Measurements from ENCODE around the gene THBS4. TPM values are rescaled to one million over a fixed set of nuclear protein-coding genes. Genes with fewer than 3 reads are reported as not detected.
A peak's percentile ranks its signal among the peaks of the same experiment; 100 is the strongest.

THBS4 gene
- polyA plus RNA-seq, 1 donor, result 3.3 TPM

GRCh38 chr5:80025069-80025468 lies 10.1 kb upstream of the THBS4 start:
- no peak for DNase-seq
- Histone ChIP-seq H3K27ac (ENCODE audit: low read length) (no peak overlapping the region), H3K36me3 (ENCODE audit: control insufficient read depth, insufficient read depth, low read length) (no peaks in the 10 kb centered on the region), H3K4me3 (ENCODE audit: low read length) (no peak overlapping the region), H3K27me3 (ENCODE audit: control insufficient read depth, insufficient read depth, low read length) (peaks cover 2% of the 10 kb centered on the region), H3K4me1 (ENCODE audit: control insufficient read depth, insufficient read depth, low read length) (no peaks in the 10 kb centered on the region), H3K9me3 (ENCODE audit: control insufficient read depth, low read depth, low read length) (no peaks in the 10 kb centered on the region)
- no CpG with 5 or more reads among the region's 2 CpGs for WGBS (ENCODE audit: insufficient coverage, low lambda C conversion rate)

GRCh38 chr5:80026841-80027240 lies 8.3 kb upstream of the THBS4 start:
- DNase-seq, result no peak
- H3K4me1 ChIP-seq (ENCODE audit: control insufficient read depth, insufficient read depth, low read length), result no peaks in the 10 kb centered on the region
- no peak overlapping the region for H3K27ac ChIP-seq (ENCODE audit: low read length)

GRCh38 chr5:80031109-80031508 lies 4.0 kb upstream of the THBS4 start:
- H3K36me3 ChIP-seq (ENCODE audit: control insufficient read depth, insufficient read depth, low read length), result no peaks in the 10 kb centered on the region
- DNase-seq, result no peak
- no peak overlapping the region for H3K27ac ChIP-seq (ENCODE audit: low read length)
- 100% methylated on average over 1 of the region's 1 CpG for WGBS (ENCODE audit: insufficient coverage, low lambda C conversion rate)
- peaks cover 4% of the 10 kb centered on the region for H3K4me1 ChIP-seq (ENCODE audit: control insufficient read depth, insufficient read depth, low read length)
- no peak overlapping the region for H3K4me3 ChIP-seq (ENCODE audit: low read length)
- no peaks in the 10 kb centered on the region for H3K9me3 ChIP-seq (ENCODE audit: control insufficient read depth, low read depth, low read length)
- peaks cover 32% of the 10 kb centered on the region for H3K27me3 ChIP-seq (ENCODE audit: control insufficient read depth, insufficient read depth, low read length)

More at GRCh38 chr5:80026841-80027240, 8.3 kb upstream of the THBS4 start:
- H3K9me3 ChIP-seq (ENCODE audit: control insufficient read depth, low read depth, low read length), result no peaks in the 10 kb centered on the region
- H3K27me3 ChIP-seq (ENCODE audit: control insufficient read depth, insufficient read depth, low read length), result peaks cover 2% of the 10 kb centered on the region
- H3K4me3 ChIP-seq (ENCODE audit: low read length), result no peak overlapping the region
- no peaks in the 10 kb centered on the region for H3K36me3 ChIP-seq (ENCODE audit: control insufficient read depth, insufficient read depth, low read length)

- H3K4me3 ChIP-seq (ENCODE audit: low read length), result no peak overlapping the region
- no peaks in the 10 kb centered on the region for H3K9me3 ChIP-seq (ENCODE audit: control insufficient read depth, low read depth, low read length)
- DNase-seq, result no peak
- peaks cover 4% of the 10 kb centered on the region for H3K4me1 ChIP-seq (ENCODE audit: control insufficient read depth, insufficient read depth, low read length)
- H3K27me3 ChIP-seq (ENCODE audit: control insufficient read depth, insufficient read depth, low read length), result peaks cover 41% of the 10 kb centered on the region
- no peak overlapping the region for H3K27ac ChIP-seq (ENCODE audit: low read length)
- H3K36me3 ChIP-seq (ENCODE audit: control insufficient read depth, insufficient read depth, low read length), result no peaks in the 10 kb centered on the region
These were observed 1.6 kb upstream of the THBS4 start for GRCh38 chr5:80033513-80033912.

- H3K27me3 ChIP-seq (ENCODE audit: control insufficient read depth, insufficient read depth, low read length), result peaks cover 44% of the 10 kb centered on the region
These were observed 589 bp upstream of the THBS4 start for GRCh38 chr5:80034559-80034958.

GRCh38 chr5:80035839-80036238 lies 691 bp downstream of the THBS4 start:
- no CpG with 5 or more reads among the region's 7 CpGs for WGBS (ENCODE audit: insufficient coverage, low lambda C conversion rate)
- H3K27me3 ChIP-seq (ENCODE audit: control insufficient read depth, insufficient read depth, low read length), result peaks cover 53% of the 10 kb centered on the region
- no peak overlapping the region for H3K4me3 ChIP-seq (ENCODE audit: low read length)
- no peak for DNase-seq
- peaks cover 4% of the 10 kb centered on the region for H3K4me1 ChIP-seq (ENCODE audit: control insufficient read depth, insufficient read depth, low read length)
- H3K9me3 ChIP-seq (ENCODE audit: control insufficient read depth, low read depth, low read length), result no peaks in the 10 kb centered on the region
- no peak overlapping the region for H3K27ac ChIP-seq (ENCODE audit: low read length)
- H3K36me3 ChIP-seq (ENCODE audit: control insufficient read depth, insufficient read depth, low read length), result no peaks in the 10 kb centered on the region

More at GRCh38 chr5:80034559-80034958, 589 bp upstream of the THBS4 start:
- Histone ChIP-seq H3K9me3 (ENCODE audit: control insufficient read depth, low read depth, low read length) (no peaks in the 10 kb centered on the region), H3K4me3 (ENCODE audit: low read length) (no peak overlapping the region), H3K36me3 (ENCODE audit: control insufficient read depth, insufficient read depth, low read length) (no peaks in the 10 kb centered on the region), H3K27ac (ENCODE audit: low read length) (no peak overlapping the region), H3K4me1 (ENCODE audit: control insufficient read depth, insufficient read depth, low read length) (peaks cover 4% of the 10 kb centered on the region)
- peak in 1 of 2 donors; percentile 5 for DNase-seq
- WGBS (ENCODE audit: insufficient coverage, low lambda C conversion rate), result 10% methylated on average over 2 of the region's 8 CpGs

- no peaks in the 10 kb centered on the region for H3K9me3 ChIP-seq (ENCODE audit: control insufficient read depth, low read depth, low read length)
- WGBS (ENCODE audit: insufficient coverage, low lambda C conversion rate), result no CpG with 5 or more reads among the region's 5 CpGs
- no peaks in the 10 kb centered on the region for H3K36me3 ChIP-seq (ENCODE audit: control insufficient read depth, insufficient read depth, low read length)
- no peak overlapping the region for H3K27ac ChIP-seq (ENCODE audit: low read length)
- peaks cover 4% of the 10 kb centered on the region for H3K4me1 ChIP-seq (ENCODE audit: control insufficient read depth, insufficient read depth, low read length)
- peaks cover 53% of the 10 kb centered on the region for H3K27me3 ChIP-seq (ENCODE audit: control insufficient read depth, insufficient read depth, low read length)
- H3K4me3 ChIP-seq (ENCODE audit: low read length), result no peak overlapping the region
- DNase-seq, result no peak
These were observed 1.5 kb downstream of the THBS4 start for GRCh38 chr5:80036615-80037014.

- 90% methylated on average over 2 of the region's 5 CpGs for WGBS (ENCODE audit: insufficient coverage, low lambda C conversion rate)
- Histone ChIP-seq H3K4me3 (ENCODE audit: low read length) (no peak overlapping the region), H3K4me1 (ENCODE audit: control insufficient read depth, insufficient read depth, low read length) (peaks cover 4% of the 10 kb centered on the region), H3K36me3 (ENCODE audit: control insufficient read depth, insufficient read depth, low read length) (no peaks in the 10 kb centered on the region), H3K27ac (ENCODE audit: low read length) (no peak overlapping the region), H3K9me3 (ENCODE audit: control insufficient read depth, low read depth, low read length) (no peaks in the 10 kb centered on the region), H3K27me3 (ENCODE audit: control insufficient read depth, insufficient read depth, low read length) (peaks cover 53% of the 10 kb centered on the region)
- no peak for DNase-seq
These were observed 2.2 kb downstream of the THBS4 start for GRCh38 chr5:80037366-80037765.

- Histone ChIP-seq H3K27me3 (ENCODE audit: control insufficient read depth, insufficient read depth, low read length) (peaks cover 37% of the 10 kb centered on the region), H3K4me3 (ENCODE audit: low read length) (no peak overlapping the region), H3K36me3 (ENCODE audit: control insufficient read depth, insufficient read depth, low read length) (no peaks in the 10 kb centered on the region), H3K27ac (ENCODE audit: low read length) (no peak overlapping the region), H3K9me3 (ENCODE audit: control insufficient read depth, low read depth, low read length) (no peaks in the 10 kb centered on the region), H3K4me1 (ENCODE audit: control insufficient read depth, insufficient read depth, low read length) (peaks cover 4% of the 10 kb centered on the region)
- no CpG with 5 or more reads among the region's 2 CpGs for WGBS (ENCODE audit: insufficient coverage, low lambda C conversion rate)
- no peak for DNase-seq
These were observed 4.5 kb downstream of the THBS4 start for GRCh38 chr5:80039650-80040049.

GRCh38 chr5:80041527-80041926 lies 6.4 kb downstream of the THBS4 start:
- peaks cover 21% of the 10 kb centered on the region for H3K27me3 ChIP-seq (ENCODE audit: control insufficient read depth, insufficient read depth, low read length)
- no peak overlapping the region for H3K4me3 ChIP-seq (ENCODE audit: low read length)
- no peaks in the 10 kb centered on the region for H3K9me3 ChIP-seq (ENCODE audit: control insufficient read depth, low read depth, low read length)
- no CpG with 5 or more reads among the region's 4 CpGs for WGBS (ENCODE audit: insufficient coverage, low lambda C conversion rate)
- no peaks in the 10 kb centered on the region for H3K4me1 ChIP-seq (ENCODE audit: control insufficient read depth, insufficient read depth, low read length)
- H3K27ac ChIP-seq (ENCODE audit: low read length), result no peak overlapping the region
- no peak for DNase-seq
- no peaks in the 10 kb centered on the region for H3K36me3 ChIP-seq (ENCODE audit: control insufficient read depth, insufficient read depth, low read length)

- Histone ChIP-seq H3K27ac (ENCODE audit: low read length) (no peak overlapping the region), H3K9me3 (ENCODE audit: control insufficient read depth, low read depth, low read length) (no peaks in the 10 kb centered on the region), H3K4me1 (ENCODE audit: control insufficient read depth, insufficient read depth, low read length) (no peaks in the 10 kb centered on the region), H3K27me3 (ENCODE audit: control insufficient read depth, insufficient read depth, low read length) (peaks cover 15% of the 10 kb centered on the region), H3K4me3 (ENCODE audit: low read length) (no peak overlapping the region), H3K36me3 (ENCODE audit: control insufficient read depth, insufficient read depth, low read length) (no peaks in the 10 kb centered on the region)
- DNase-seq, result no peak
- WGBS (ENCODE audit: insufficient coverage, low lambda C conversion rate), result no CpG with 5 or more reads among the region's 3 CpGs
These were observed 7.2 kb downstream of the THBS4 start for GRCh38 chr5:80042330-80042729.
